Measurements from ENCODE around the gene USP6. TPM values are rescaled to one million over a fixed set of nuclear protein-coding genes. Genes with fewer than 3 reads are reported as not detected.
A peak's percentile ranks its signal among the peaks of the same experiment; 100 is the strongest.
"Not testable (repeated sequence)": the region's sequence is repeated elsewhere in the genome, so short reads cannot be mapped to it uniquely, and the experiment has no call there.

The USP6 gene
- total RNA-seq, 4 donors from 2014 or later: 0.04 to 0.98 (median 0.19) TPM; not detected in 1

GRCh38 chr17:5133311-5133710, 17.5 kb downstream of the USP6 start:
- TF ChIP-seq POLR2A (IDR thresholded peaks at IDR 0.05): no peak
- TF ChIP-seq CTCF (IDR thresholded peaks at IDR 0.05): no peak
- 84 to 87% methylated on average over 8 of the region's 8 CpGs for WGBS, 2 donors
- H3K4me3 ChIP-seq (ENCODE audit: low read depth, poor library complexity, severe bottlenecking): no peak overlapping the region
- DNase-seq (ENCODE audit: low spot score in 2 of 2): peak in 1 of 2 donors; percentile 72
- intact Hi-C loops (cut with DNase I; ENCODE audit: low total_unique reads): no loop called here

GRCh38 chr17:5133961-5134360, 18.1 kb downstream of the USP6 start:
- intact Hi-C loops (cut with DNase I; ENCODE audit: low total_unique reads); H3K4me3 ChIP-seq (ENCODE audit: low read depth, poor library complexity, severe bottlenecking): not testable (repeated sequence)
- DNase-seq (ENCODE audit: low spot score in 2 of 2): peak in 1 of 2 donors; percentile 62
- 91 to 95% methylated on average over 8 of the region's 8 CpGs for WGBS, 2 donors

- DNase-seq (ENCODE audit: low spot score in 2 of 2): peak in 1 of 2 donors; percentile 68
- intact Hi-C loops (cut with DNase I; ENCODE audit: low total_unique reads); H3K4me3 ChIP-seq (ENCODE audit: low read depth, poor library complexity, severe bottlenecking): not testable (repeated sequence)
- WGBS, 2 donors: 78 to 87% methylated on average over 11 of the region's 11 CpGs
These were observed 18.7 kb downstream of the USP6 start for GRCh38 chr17:5134571-5134970.

GRCh38 chr17:5135131-5135712, 19.4 kb downstream of the USP6 start:
- H3K4me3 ChIP-seq (ENCODE audit: low read depth, poor library complexity, severe bottlenecking); intact Hi-C loops (cut with DNase I; ENCODE audit: low total_unique reads): not testable (repeated sequence)
- DNase-seq (ENCODE audit: low spot score in 2 of 2): peak in 1 of 2 donors; percentile 54
- WGBS, 2 donors: 73 to 79% methylated on average over 8 of the region's 8 CpGs

- intact Hi-C loops (cut with DNase I; ENCODE audit: low total_unique reads): no loop called here
- H3K4me3 ChIP-seq (ENCODE audit: low read depth, poor library complexity, severe bottlenecking): no peak overlapping the region
- 76 to 91% methylated on average over 13 of the region's 14 CpGs for WGBS, 2 donors
- no peak for TF ChIP-seq POLR2A (IDR thresholded peaks at IDR 0.05)
- TF ChIP-seq CTCF (IDR thresholded peaks at IDR 0.05): no peak
- peak in 1 of 2 donors; percentile 71 for DNase-seq (ENCODE audit: low spot score in 2 of 2)
These were observed 20.1 kb downstream of the USP6 start for GRCh38 chr17:5135726-5136579.

GRCh38 chr17:5136580-5137412, 21.0 kb downstream of the USP6 start:
- peak in 1 of 2 donors; percentile 67 for DNase-seq (ENCODE audit: low spot score in 2 of 2)
- intact Hi-C loops (cut with DNase I; ENCODE audit: low total_unique reads); H3K4me3 ChIP-seq (ENCODE audit: low read depth, poor library complexity, severe bottlenecking): not testable (repeated sequence)
- WGBS, 2 donors: 86 to 90% methylated on average over 13 to 14 of the region's 14 CpGs

GRCh38 chr17:5137511-5138197, 21.8 kb downstream of the USP6 start:
- H3K4me3 ChIP-seq (ENCODE audit: low read depth, poor library complexity, severe bottlenecking); intact Hi-C loops (cut with DNase I; ENCODE audit: low total_unique reads): not testable (repeated sequence)
- peak in 1 of 2 donors; percentile 59 for DNase-seq (ENCODE audit: low spot score in 2 of 2)
- WGBS, 2 donors: 84 to 93% methylated on average over 10 to 12 of the region's 15 CpGs

GRCh38 chr17:5138198-5138544, 22.3 kb downstream of the USP6 start:
- H3K4me3 ChIP-seq (ENCODE audit: low read depth, poor library complexity, severe bottlenecking); intact Hi-C loops (cut with DNase I; ENCODE audit: low total_unique reads); DNase-seq (ENCODE audit: low spot score in 2 of 2): not testable (repeated sequence)
- WGBS, 2 donors: 92 to 93% methylated on average over 9 of the region's 9 CpGs
